ENCODE measurements around the gene SLC16A6.
"Not testable (repeated sequence)": the region's sequence is repeated elsewhere in the genome, so short reads cannot be mapped to it uniquely, and the experiment has no call there.

SLC16A6 gene

GRCh38 chr17:68247445-68248198 is 43.3 kb downstream of the SLC16A6 start, which contains the start of gene AMZ2:
Gene AMZ2, plus strand, starts transcription at chr17:68248043. Its CDS starts 2,145 bp downstream, at chr17:68250188.
- H3K27ac ChIP-seq (ENCODE audit: low read length), result peak within 1 kb of the TSS; percentile 95
- no peaks in the 10 kb centered on the region for H3K9me3 ChIP-seq (ENCODE audit: control insufficient read depth in 2 of 2, low read length in 2 of 2)
- peaks cover 14% of the 10 kb centered on the region for H3K4me1 ChIP-seq (ENCODE audit: control insufficient read depth, insufficient read depth, low read length)
- H3K27me3 ChIP-seq (ENCODE audit: control insufficient read depth in 1 of 2, insufficient read depth in 2 of 2, low read length in 2 of 2), result no peaks in the 10 kb centered on the region
- no peaks in the 10 kb centered on the region for H3K36me3 ChIP-seq (ENCODE audit: control insufficient read depth in 2 of 2, insufficient read depth in 2 of 2, low read length in 2 of 2)
- peak within 1 kb of the TSS; percentile 87 for H3K4me3 ChIP-seq (ENCODE audit: low read length in 2 of 2)
- H3K9ac ChIP-seq (ENCODE audit: low read length in 2 of 2), result peak within 1 kb of the TSS; percentile 97 to 98

DNA sequence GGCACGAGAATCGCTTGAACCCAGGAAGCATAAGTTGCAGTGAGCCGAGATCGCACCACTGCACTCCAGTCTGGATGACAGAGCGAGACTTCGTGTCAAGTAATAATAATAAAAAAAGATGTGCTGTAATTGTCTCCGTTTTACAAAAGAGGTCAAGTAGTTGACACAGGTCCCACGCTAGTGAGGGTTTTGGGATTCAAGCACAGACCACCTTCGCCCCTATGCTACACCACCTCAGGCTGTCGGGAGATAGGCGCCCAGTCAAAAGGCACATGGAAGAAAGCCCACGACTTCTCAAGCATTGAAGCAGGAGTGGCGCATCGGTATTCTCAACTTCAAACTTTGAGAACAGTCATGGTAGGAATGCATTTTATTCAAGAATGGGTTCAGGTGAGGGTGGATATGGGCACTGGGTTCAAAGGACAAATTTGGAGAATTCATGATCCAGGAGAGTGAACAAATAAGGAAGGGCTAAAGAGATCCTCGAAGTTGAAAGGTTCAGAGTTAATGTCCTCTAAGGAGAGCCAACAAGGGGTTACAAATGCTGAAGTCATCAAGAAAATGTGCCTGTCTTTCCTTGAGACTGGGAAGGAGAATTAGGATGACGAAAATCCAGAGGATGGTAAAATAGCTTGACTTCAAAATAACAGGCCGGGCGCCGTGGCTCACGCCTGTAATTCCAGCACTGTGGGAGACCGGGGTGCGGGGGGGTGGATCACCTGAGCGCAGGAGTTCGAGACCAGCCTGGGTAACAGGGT is 44.5 kb downstream of the SLC16A6 start:
- Histone ChIP-seq H3K27me3 (ENCODE audit: control insufficient read depth in 1 of 2, insufficient read depth in 2 of 2, low read length in 2 of 2) (no peaks in the 10 kb centered on the region), H3K4me3 (ENCODE audit: low read length in 2 of 2) (no peak overlapping the region), H3K9me3 (ENCODE audit: control insufficient read depth in 2 of 2, low read length in 2 of 2) (no peaks in the 10 kb centered on the region), H3K27ac (ENCODE audit: low read length) (no peak overlapping the region), H3K4me1 (ENCODE audit: control insufficient read depth, insufficient read depth, low read length) (peaks cover 14% of the 10 kb centered on the region), H3K9ac (ENCODE audit: low read length in 2 of 2) (no peak overlapping the region), H3K36me3 (ENCODE audit: control insufficient read depth in 2 of 2, insufficient read depth in 2 of 2, low read length in 2 of 2) (no peaks in the 10 kb centered on the region)

DNA sequence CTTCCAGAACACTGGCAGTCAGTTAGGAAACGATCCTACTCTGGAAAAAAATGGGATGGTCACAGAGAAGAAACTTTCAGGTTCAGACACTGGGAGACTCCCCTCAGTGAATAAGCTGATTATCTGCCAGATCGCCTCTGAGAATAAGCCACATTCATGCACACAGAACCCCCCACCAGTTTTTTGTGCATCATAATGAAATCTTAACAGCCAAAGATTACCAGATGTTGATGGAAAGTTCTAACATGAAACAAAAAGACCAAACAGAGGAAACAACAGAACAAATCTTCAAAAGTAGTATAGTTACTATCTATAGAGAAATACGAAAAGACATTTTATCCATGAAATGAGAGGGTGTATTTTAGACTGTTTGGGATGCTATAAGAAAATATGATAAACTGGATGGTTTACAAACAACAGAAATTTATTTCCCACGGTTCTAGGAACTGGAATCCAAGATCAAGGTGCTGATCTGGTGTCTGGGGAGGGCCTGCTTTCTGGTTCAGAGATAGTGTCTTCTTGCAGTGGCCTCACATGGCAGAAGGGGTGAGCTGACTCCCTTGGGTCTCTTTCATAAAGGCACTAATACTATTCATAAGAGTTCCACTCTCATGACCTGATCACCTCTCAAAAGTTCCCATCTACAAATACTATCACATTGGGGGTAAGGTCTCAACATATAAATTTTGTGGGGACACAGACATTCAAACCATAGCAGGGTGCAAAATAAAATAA is 51.1 kb downstream of the SLC16A6 start:
- Histone ChIP-seq H3K4me3 (ENCODE audit: low read length in 2 of 2) (no peak overlapping the region), H3K36me3 (ENCODE audit: control insufficient read depth in 2 of 2, insufficient read depth in 2 of 2, low read length in 2 of 2) (no peaks in the 10 kb centered on the region), H3K27me3 (ENCODE audit: control insufficient read depth in 1 of 2, insufficient read depth in 2 of 2, low read length in 2 of 2) (no peaks in the 10 kb centered on the region), H3K9ac (ENCODE audit: low read length in 2 of 2) (no peak overlapping the region), H3K9me3 (ENCODE audit: control insufficient read depth in 2 of 2, low read length in 2 of 2) (no peaks in the 10 kb centered on the region), H3K27ac (ENCODE audit: low read length) (no peak overlapping the region), H3K4me1 (ENCODE audit: control insufficient read depth, insufficient read depth, low read length) (no peaks in the 10 kb centered on the region)

GRCh38 chr17:68238871-68239253 is 52.1 kb downstream of the SLC16A6 start:
- Histone ChIP-seq H3K9me3 (ENCODE audit: control insufficient read depth in 2 of 2, low read length in 2 of 2) (no peaks in the 10 kb centered on the region), H3K36me3 (ENCODE audit: control insufficient read depth in 2 of 2, insufficient read depth in 2 of 2, low read length in 2 of 2) (no peaks in the 10 kb centered on the region), H3K27ac (ENCODE audit: low read length) (no peak overlapping the region), H3K4me3 (ENCODE audit: low read length in 2 of 2) (no peak overlapping the region), H3K4me1 (ENCODE audit: control insufficient read depth, insufficient read depth, low read length) (no peaks in the 10 kb centered on the region), H3K27me3 (ENCODE audit: control insufficient read depth in 1 of 2, insufficient read depth in 2 of 2, low read length in 2 of 2) (no peaks in the 10 kb centered on the region), H3K9ac (ENCODE audit: low read length in 2 of 2) (no peak overlapping the region)

- no peak overlapping the region for H3K27ac ChIP-seq (ENCODE audit: low read length)
- H3K9ac ChIP-seq (ENCODE audit: low read length in 2 of 2), result no peak overlapping the region
- no peaks in the 10 kb centered on the region for H3K27me3 ChIP-seq (ENCODE audit: control insufficient read depth in 1 of 2, insufficient read depth in 2 of 2, low read length in 2 of 2)
- no peak overlapping the region for H3K4me3 ChIP-seq (ENCODE audit: low read length in 2 of 2)
- no peaks in the 10 kb centered on the region for H3K9me3 ChIP-seq (ENCODE audit: control insufficient read depth in 2 of 2, low read length in 2 of 2)
- H3K36me3 ChIP-seq (ENCODE audit: control insufficient read depth in 2 of 2, insufficient read depth in 2 of 2, low read length in 2 of 2), result no peaks in the 10 kb centered on the region
- H3K4me1 ChIP-seq (ENCODE audit: control insufficient read depth, insufficient read depth, low read length), result no peaks in the 10 kb centered on the region
Measured at GRCh38 chr17:68238164-68238870, 52.6 kb downstream of the SLC16A6 start.

- H3K9ac ChIP-seq (ENCODE audit: low read length in 2 of 2); H3K4me3 ChIP-seq (ENCODE audit: low read length in 2 of 2): not testable (repeated sequence)
Measured at GRCh38 chr17:68237369-68238163, 53.4 kb downstream of the SLC16A6 start.

DNA sequence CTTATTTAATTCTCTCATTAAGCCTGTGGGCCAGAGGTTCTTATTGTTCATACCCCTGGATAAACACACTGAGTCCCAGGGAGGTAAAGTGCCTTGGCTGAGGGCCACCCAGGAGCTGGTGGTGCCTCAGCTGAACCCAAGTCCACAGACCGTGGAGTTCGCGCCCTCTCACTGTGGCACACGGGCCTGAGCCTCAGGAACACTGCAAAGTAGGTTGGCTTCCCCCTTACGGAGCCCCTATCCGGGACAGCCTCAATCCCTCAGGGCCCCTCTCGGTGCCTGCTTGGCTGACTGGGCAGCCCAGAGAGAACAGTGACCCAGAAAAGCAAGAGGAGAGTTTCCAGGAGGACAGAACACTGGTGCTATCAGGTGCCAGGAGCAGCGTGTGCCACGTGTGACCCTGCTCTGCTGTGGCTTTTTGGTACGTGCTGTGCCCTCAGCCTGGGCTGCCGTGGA is 55.6 kb downstream of the SLC16A6 start:
- not testable (repeated sequence) for H3K4me3 ChIP-seq (ENCODE audit: low read length in 2 of 2); H3K4me1 ChIP-seq (ENCODE audit: control insufficient read depth, insufficient read depth, low read length); H3K9me3 ChIP-seq (ENCODE audit: control insufficient read depth in 2 of 2, low read length in 2 of 2); H3K27me3 ChIP-seq (ENCODE audit: control insufficient read depth in 1 of 2, insufficient read depth in 2 of 2, low read length in 2 of 2); H3K36me3 ChIP-seq (ENCODE audit: control insufficient read depth in 2 of 2, insufficient read depth in 2 of 2, low read length in 2 of 2); H3K9ac ChIP-seq (ENCODE audit: low read length in 2 of 2); H3K27ac ChIP-seq (ENCODE audit: low read length)

More at GRCh38 chr17:68237369-68238163, 53.4 kb downstream of the SLC16A6 start:
- not testable (repeated sequence) for H3K27ac ChIP-seq (ENCODE audit: low read length); H3K9me3 ChIP-seq (ENCODE audit: control insufficient read depth in 2 of 2, low read length in 2 of 2); H3K4me1 ChIP-seq (ENCODE audit: control insufficient read depth, insufficient read depth, low read length); H3K36me3 ChIP-seq (ENCODE audit: control insufficient read depth in 2 of 2, insufficient read depth in 2 of 2, low read length in 2 of 2); H3K27me3 ChIP-seq (ENCODE audit: control insufficient read depth in 1 of 2, insufficient read depth in 2 of 2, low read length in 2 of 2)

GRCh38 chr17:68234726-68235335 is 56.1 kb downstream of the SLC16A6 start:
- not testable (repeated sequence) for H3K4me3 ChIP-seq (ENCODE audit: low read length in 2 of 2); H3K36me3 ChIP-seq (ENCODE audit: control insufficient read depth in 2 of 2, insufficient read depth in 2 of 2, low read length in 2 of 2); H3K4me1 ChIP-seq (ENCODE audit: control insufficient read depth, insufficient read depth, low read length); H3K9ac ChIP-seq (ENCODE audit: low read length in 2 of 2); H3K27ac ChIP-seq (ENCODE audit: low read length); H3K27me3 ChIP-seq (ENCODE audit: control insufficient read depth in 1 of 2, insufficient read depth in 2 of 2, low read length in 2 of 2); H3K9me3 ChIP-seq (ENCODE audit: control insufficient read depth in 2 of 2, low read length in 2 of 2)

DNA sequence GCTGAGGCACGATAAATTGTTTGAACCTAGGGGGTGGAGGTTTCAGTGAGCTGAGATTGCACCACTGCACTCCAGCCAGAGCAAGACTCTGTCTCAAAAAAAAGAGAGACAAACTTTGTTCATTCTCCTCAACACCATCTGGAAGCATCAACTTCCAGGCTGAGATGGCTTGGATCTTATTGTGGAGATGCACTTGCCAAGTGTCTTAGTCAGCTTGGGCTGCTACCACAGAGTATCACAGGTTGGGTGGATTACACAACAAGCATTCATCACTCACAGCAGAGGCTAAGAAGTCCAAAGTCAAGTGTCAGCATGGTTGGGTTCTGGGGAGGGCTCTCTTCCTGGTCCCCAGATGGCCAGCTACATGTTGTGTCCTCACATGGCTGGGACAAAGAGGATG is 58.2 kb downstream of the SLC16A6 start:
- not testable (repeated sequence) for H3K9ac ChIP-seq (ENCODE audit: low read length in 2 of 2); H3K9me3 ChIP-seq (ENCODE audit: control insufficient read depth in 2 of 2, low read length in 2 of 2); H3K4me1 ChIP-seq (ENCODE audit: control insufficient read depth, insufficient read depth, low read length); H3K27ac ChIP-seq (ENCODE audit: low read length); H3K36me3 ChIP-seq (ENCODE audit: control insufficient read depth in 2 of 2, insufficient read depth in 2 of 2, low read length in 2 of 2); H3K4me3 ChIP-seq (ENCODE audit: low read length in 2 of 2); H3K27me3 ChIP-seq (ENCODE audit: control insufficient read depth in 1 of 2, insufficient read depth in 2 of 2, low read length in 2 of 2)

Measured in stomach smooth muscle (tissue), 2 donors.